ENCODE results near the gene LYSMD2. TPM values are rescaled to one million over a fixed set of nuclear protein-coding genes. Genes with fewer than 3 reads are reported as not detected.

The LYSMD2 gene
- total and polyA plus RNA-seq, 2 experiments from 2014 or later = 5.4 to 5.9 TPM

- TF ChIP-seq ZNF462 (CRISPR knock-in tag; IDR thresholded peaks at IDR 0.05) = no peak
- no peak for TF ChIP-seq EZH2 (IDR thresholded peaks at IDR 0.05; ENCODE audit: low read depth, unreplicated experiment)
Measured at GRCh38 chr15:51721199-51721960, 16.1 kb downstream of the LYSMD2 start (continued).

- Mint-ChIP-seq H3K36me3 (ENCODE audit: low read depth) (peaks cover 20% of the 10 kb centered on the region), H3K4me1 (peaks cover 19% of the 10 kb centered on the region), H3K9me3 (no peaks in the 10 kb centered on the region), H3K27ac (no peak overlapping the region), H3K27me3 (ENCODE audit: insufficient read depth, low read depth, poor library complexity) (no peaks in the 10 kb centered on the region), H3K4me3 (no peak overlapping the region)
- no peak overlapping the region for H2AFZ ChIP-seq
- ATAC-seq (no peak), DNase-seq (ENCODE audit: low spot score) (no peak)
- no peak overlapping the region for H3K27ac ChIP-seq (ENCODE audit: low read depth)
- H3K79me2 ChIP-seq (replicated peaks; ENCODE audit: insufficient read depth) = no peaks in the 10 kb centered on the region
- H3K36me3 ChIP-seq (ENCODE audit: insufficient read depth) = no peaks in the 10 kb centered on the region
- H3K4me1 ChIP-seq (ENCODE audit: insufficient read depth) = peaks cover 7% of the 10 kb centered on the region; the same call in 1 of the 2 replicates
- H3K27me3 ChIP-seq (ENCODE audit: insufficient read depth) = no peaks in the 10 kb centered on the region
- no peaks in the 10 kb centered on the region for H3K9me2 ChIP-seq (ENCODE audit: insufficient read depth)
- no peaks in the 10 kb centered on the region for H4K20me1 ChIP-seq (replicated peaks; ENCODE audit: insufficient read depth)
- H3F3A ChIP-seq (replicated peaks; ENCODE audit: low read depth) = no peaks in the 10 kb centered on the region
- no peak overlapping the region for H3K4me2 ChIP-seq
- H3K4me3 ChIP-seq = no peak overlapping the region
- TF ChIP-seq CTCF (conservative IDR thresholded peaks at IDR 0.05; ENCODE audit: low read depth in 2 of 2) = no peak
- TF ChIP-seq POLR2AphosphoS5 (IDR thresholded peaks at IDR 0.05; ENCODE audit: low read depth) = no peak
- TF ChIP-seq STAT1 (IDR thresholded peaks at IDR 0.05; ENCODE audit: unreplicated experiment) = no peak
- no peak for TF ChIP-seq ETS1 (IDR thresholded peaks at IDR 0.05)
- TF ChIP-seq REST (IDR thresholded peaks at IDR 0.05; ENCODE audit: unreplicated experiment) = no peak
Measured at GRCh38 chr15:51720201-51720995, 17.1 kb downstream of the LYSMD2 start.
